ENCODE results near the gene STK25.

Gene STK25

DNA sequence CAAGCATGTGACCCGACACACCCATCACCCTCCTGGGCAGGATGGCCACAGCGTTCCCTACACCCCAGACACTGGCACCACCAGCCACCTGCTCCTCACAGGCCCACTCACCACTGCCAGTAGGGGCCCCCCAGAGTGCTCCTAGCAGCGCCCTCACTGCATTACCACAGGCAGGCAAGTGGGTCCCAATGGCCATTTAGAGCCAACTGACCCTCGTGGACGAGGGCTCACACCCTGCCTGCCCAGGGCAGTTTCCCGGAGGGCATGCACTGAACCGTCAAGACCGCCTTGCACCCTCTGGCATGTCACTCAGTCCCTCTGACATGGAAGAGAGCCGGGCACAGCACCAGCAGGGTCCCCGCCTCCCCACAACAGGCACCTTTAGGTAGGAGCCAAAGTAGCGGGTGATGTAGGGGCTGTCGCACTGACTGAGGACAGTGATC, 7.3 kb downstream of the STK25 start:
- H3K4me3 ChIP-seq (ENCODE audit: low read length), result no peak overlapping the region
- TF ChIP-seq, protein P1, sequence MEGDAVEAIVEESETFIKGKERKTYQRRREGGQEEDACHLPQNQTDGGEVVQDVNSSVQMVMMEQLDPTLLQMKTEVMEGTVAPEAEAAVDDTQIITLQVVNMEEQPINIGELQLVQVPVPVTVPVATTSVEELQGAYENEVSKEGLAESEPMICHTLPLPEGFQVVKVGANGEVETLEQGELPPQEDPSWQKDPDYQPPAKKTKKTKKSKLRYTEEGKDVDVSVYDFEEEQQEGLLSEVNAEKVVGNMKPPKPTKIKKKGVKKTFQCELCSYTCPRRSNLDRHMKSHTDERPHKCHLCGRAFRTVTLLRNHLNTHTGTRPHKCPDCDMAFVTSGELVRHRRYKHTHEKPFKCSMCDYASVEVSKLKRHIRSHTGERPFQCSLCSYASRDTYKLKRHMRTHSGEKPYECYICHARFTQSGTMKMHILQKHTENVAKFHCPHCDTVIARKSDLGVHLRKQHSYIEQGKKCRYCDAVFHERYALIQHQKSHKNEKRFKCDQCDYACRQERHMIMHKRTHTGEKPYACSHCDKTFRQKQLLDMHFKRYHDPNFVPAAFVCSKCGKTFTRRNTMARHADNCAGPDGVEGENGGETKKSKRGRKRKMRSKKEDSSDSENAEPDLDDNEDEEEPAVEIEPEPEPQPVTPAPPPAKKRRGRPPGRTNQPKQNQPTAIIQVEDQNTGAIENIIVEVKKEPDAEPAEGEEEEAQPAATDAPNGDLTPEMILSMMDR (conservative IDR thresholded peaks at IDR 0.05; ENCODE audit: low read depth, low read length), result no peak
- DNase-seq (ENCODE audit: low read depth), result no peak

DNA sequence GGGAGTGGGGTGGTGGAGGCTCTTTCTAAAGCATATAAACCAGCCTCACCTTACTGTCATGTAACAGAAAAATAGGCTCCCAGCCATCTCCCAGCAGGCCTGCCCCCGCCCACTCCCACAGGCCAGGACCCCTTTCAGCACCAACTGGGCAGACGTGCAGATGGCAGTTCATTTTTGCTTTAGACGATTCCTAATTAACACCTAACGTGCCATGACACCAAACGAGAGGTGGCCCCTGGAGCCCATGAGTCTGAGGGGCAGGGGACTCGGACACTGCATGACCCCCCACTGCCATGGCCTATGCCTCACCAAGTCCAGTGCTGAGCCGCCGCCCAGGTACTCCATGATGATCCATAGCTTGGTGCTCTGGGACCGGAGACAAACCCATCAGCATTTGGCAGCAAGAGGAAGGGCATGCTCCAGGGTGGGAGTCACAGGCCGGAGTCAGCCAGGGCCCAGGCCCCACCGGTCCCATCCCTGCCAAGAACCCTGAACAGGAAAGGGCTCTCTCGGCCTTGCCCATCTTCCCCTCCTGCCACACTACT, 7.9 kb downstream of the STK25 start:
- H3K4me3 ChIP-seq (ENCODE audit: low read length), result no peak overlapping the region
- TF ChIP-seq, protein P1 (conservative IDR thresholded peaks at IDR 0.05; ENCODE audit: low read depth, low read length), result no peak
- DNase-seq (ENCODE audit: low read depth), result no peak

DNA sequence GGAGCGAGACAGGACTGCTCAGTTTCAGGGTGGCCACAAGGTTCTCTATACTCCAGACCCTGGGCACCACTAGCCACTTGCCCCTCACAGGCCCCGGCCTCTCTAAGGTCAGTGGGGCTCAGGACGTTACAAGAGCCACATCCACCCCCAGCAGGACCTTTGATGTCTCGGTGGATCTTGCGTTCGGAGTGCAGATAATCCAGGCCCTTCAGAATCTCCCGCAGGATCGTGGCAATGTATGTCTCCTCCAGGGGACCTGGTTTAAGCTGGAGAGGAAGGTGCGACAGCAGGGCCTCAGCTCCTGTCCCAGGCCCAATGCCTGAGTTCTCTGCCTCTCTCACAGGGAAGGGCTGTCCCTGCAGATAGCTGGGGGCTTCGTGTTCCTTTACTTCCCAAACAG, 8.4 kb downstream of the STK25 start:
- H3K4me3 ChIP-seq (ENCODE audit: low read length), result no peak overlapping the region
- TF ChIP-seq, protein P1 (conservative IDR thresholded peaks at IDR 0.05; ENCODE audit: low read depth, low read length), result no peak
- DNase-seq (ENCODE audit: low read depth), result no peak

DNA sequence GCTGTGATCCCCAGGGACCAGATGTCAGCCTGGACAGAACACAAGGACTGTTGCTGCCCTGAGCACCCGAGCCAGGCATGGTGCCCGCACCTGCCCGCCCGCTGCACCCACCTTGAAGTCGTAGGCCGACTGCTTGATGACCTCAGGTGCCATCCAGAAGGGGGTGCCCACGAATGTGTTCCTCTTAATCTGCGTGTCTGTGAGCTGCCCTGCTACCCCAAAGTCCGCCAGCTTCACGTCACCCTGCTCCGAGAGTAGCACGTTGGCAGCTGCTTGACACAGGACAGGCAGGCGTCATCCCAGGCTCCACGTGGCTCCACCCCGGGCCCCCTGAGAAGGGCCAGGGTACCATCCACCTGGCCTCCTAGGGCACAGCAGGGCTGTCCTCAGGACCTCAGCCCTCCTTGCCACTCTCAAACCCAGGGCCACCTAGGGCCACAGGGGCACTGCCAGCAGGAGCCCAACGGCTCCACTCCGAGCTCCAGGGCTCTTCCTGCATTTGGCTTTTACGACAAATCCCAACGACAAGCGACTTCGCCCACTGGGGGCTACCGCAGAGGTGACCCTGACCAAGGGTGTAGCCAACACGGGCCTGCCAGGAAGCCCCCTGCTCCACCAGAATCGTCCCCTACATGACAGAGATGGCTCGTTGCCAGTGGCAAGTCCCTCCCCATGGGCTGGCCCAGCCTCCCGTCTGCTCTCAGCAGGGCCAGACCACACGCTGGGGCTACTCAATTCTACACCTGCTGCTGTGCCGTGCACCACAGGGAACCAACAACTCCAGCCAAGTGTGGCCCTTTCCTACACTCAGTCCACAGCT, 9.0 kb downstream of the STK25 start:
- H3K4me3 ChIP-seq (ENCODE audit: low read length), result no peak overlapping the region
- no peak for DNase-seq (ENCODE audit: low read depth)
- TF ChIP-seq, protein P1 (conservative IDR thresholded peaks at IDR 0.05; ENCODE audit: low read depth, low read length), result no peak

DNA sequence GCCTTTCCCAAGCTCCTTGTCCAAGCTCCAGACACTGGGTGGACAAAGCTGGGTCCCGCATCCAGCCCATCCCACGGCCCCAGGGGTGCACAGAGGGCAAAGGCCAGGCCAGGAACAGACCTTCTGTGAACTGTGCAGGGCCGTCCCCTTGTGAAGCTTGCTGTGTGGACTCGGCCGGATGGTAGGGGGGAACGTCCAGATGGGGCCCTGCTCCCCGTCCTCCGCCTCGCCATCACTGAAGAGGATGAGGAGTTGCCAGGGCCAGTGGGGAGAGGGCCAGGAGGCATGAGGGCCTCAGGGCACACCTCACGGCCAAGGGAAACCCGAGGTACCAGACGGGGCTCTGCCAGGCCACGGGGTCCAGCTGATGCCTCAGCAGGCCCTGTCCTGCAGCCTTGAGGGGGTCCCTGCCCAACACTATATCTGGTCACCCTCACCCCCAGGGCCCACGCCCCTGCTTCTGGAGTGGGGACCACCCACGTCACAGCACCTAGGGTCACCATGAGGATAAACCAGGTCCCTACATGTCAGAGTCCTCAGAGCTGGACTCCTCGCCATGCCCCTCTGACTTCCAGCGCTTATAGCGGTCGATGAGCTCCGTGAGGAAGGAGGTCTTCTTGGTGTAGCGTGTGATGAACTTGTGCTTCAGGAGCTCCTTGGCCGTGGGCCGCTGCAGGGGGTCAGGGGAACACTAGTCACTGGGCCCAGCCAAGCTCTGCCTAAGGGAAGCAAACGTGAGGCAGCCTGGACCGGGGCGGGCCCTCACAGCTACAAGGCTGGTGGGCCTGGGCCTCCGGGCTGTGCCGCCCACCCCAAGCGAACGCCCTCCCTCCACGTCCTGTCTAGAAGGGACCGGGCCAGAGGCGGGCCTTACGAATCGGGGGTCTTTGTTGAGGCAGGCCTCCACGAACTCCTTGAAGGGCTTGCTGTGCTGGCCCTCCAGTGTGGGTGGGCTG, 10.0 kb downstream of the STK25 start:
- no peak for DNase-seq (ENCODE audit: low read depth)
- H3K4me3 ChIP-seq (ENCODE audit: low read length), result no peak overlapping the region
- TF ChIP-seq, protein P1 (conservative IDR thresholded peaks at IDR 0.05; ENCODE audit: low read depth, low read length), result no peak

DNA sequence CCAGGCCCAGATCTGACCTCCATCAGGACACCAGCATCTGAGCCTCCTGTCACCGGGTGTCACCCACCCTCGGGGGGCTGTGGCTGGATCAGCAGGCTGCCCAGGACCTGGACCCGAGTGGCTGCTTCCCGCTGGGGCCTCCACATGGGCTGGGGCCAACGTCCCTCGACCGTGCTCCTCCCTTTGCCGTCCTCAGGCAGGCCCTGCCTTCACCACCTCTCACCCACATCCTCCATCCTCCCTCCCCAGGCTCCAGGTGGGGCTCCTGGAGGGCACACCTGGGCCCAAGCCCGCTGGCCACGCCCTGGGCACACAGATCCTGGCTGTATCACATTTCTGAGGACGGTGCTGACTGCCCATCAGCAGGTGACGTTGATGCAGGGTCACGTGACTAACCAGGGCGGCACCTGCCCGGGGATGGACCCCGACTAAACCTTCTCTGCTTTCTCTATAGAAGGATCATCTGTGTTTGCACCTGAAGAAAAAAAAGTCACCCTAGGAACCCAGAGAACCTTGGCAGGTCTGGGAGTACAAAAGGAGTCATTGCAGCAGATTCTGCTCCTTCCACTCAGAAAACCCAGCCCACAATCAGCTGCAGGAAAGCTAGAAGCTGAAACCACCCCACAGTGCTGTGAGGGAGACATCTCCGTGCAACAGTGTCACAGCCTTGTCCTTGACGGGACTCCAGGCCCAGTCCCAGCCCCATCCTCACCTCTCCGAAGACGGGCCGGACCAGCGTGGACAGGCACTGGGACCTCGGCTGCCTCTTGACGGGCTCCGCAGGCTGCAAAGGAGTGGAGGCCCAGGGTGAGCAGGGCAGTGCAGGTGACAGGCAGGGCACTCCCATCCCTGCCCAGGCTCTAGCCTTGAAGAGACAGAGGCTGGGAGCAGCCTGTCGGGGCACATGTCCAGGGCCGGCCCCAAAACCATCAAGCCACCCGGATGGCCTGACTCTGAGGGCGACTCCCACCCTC, 11.2 kb downstream of the STK25 start:
- no peak for DNase-seq (ENCODE audit: low read depth)
- TF ChIP-seq, protein P1 (conservative IDR thresholded peaks at IDR 0.05; ENCODE audit: low read depth, low read length), result no peak
- no peak overlapping the region for H3K4me3 ChIP-seq (ENCODE audit: low read length)

Data from retinal pigment epithelial cell (primary cell).